DOHH2 (cell line): ENCODE measurements around the gene PRR15L.

Source experiments
- EZH2phosphoT487 ChIP-seq: fragments of 200-600 bp; sonication (generic); IDR thresholded peaks from 2 replicates; pipeline ENCODE4 v1.6.1; 2017; ENCODE audit warnings: borderline replicate concordance, mild to moderate bottlenecking, antibody characterized with exemption, low read length, moderate library complexity, mixed read lengths
- TF ChIP-seq, protein P1 (sequence below): fragments of 200-600 bp; sonication (generic); IDR thresholded peaks from one replicate; pipeline ENCODE4 v1.5.1; 2014; ENCODE audit warnings: antibody characterized with exemption, mild to moderate bottlenecking, low read depth, low read length; ENCODE audit not compliant: poor library complexity, severe bottlenecking

DNA sequence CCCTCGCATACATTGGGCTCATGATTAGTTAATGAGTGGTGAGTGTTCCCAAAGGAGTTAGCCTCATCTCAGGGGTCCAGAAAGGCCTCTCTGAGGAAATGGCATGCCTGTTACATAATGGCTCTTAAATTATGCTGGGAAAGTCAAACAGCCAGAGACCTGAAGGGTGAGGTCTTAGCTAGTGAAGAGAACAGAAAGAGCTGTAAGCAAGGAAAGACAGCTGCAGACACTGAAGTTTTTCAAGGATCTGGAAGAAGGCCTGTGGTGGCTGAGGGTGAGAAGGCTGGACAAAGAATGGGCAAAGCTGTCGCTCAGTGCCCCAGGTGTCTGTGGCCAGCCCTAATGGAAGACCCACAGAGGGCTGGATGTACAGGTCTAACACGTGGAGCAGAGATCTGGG, 51.2 kb downstream of the PRR15L start:
- TF ChIP-seq, protein P1, sequence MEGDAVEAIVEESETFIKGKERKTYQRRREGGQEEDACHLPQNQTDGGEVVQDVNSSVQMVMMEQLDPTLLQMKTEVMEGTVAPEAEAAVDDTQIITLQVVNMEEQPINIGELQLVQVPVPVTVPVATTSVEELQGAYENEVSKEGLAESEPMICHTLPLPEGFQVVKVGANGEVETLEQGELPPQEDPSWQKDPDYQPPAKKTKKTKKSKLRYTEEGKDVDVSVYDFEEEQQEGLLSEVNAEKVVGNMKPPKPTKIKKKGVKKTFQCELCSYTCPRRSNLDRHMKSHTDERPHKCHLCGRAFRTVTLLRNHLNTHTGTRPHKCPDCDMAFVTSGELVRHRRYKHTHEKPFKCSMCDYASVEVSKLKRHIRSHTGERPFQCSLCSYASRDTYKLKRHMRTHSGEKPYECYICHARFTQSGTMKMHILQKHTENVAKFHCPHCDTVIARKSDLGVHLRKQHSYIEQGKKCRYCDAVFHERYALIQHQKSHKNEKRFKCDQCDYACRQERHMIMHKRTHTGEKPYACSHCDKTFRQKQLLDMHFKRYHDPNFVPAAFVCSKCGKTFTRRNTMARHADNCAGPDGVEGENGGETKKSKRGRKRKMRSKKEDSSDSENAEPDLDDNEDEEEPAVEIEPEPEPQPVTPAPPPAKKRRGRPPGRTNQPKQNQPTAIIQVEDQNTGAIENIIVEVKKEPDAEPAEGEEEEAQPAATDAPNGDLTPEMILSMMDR = no peak
- no peak for TF ChIP-seq EZH2phosphoT487
